NB4 (cell line): Measurements from ENCODE around the gene FANK1.

Experiments used
- DNase-seq: peaks from one replicate; pipeline ENCODE4 v3.0.0; 2010; ENCODE audit warnings: low read depth
- H3K4me3 ChIP-seq: one replicate; pipeline ENCODE4 v1.5.1; 2011; ENCODE audit warnings: mild to moderate bottlenecking, low read depth, low read length, moderate library complexity
- MYC ChIP-seq: IDR thresholded peaks from 2 replicates; pipeline ENCODE4 v1.6.1; 2011; ENCODE audit warnings: low read depth, low read length
- POLR2A ChIP-seq: IDR thresholded peaks from 2 replicates; pipeline ENCODE4 v1.6.1; 2011; ENCODE audit warnings: mild to moderate bottlenecking; ENCODE audit not compliant: insufficient read length; ENCODE audit errors: extremely low read depth
- TF ChIP-seq, protein P1 (sequence below): IDR thresholded peaks from one replicate; pipeline ENCODE4 v1.5.1; 2012; ENCODE audit warnings: low read depth, low read length
- TF ChIP-seq, protein P2 (sequence below): IDR thresholded peaks from 2 replicates; pipeline ENCODE4 v1.6.1; 2011; ENCODE audit warnings: low read depth, low read length

FANK1 gene

DNA sequence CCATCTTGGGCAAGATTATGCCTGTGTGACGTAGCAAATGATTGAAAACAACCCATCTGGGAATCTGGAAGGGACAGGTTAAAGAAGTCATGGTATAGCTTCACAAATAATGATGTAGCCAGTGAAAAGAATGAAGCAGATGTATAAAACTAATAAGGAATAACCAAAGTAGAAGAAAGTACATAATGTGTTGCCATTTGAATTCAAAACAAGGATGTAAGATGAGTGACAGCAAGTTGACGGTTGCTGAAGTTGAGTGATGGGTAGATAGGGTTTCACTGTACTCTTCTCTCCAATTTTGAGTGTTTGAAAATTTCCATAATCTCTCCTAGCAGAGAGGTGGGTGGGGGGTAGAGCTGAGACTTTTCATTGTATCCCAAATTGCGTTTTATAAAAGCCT is 133.6 kb downstream of the FANK1 start:
- TF ChIP-seq, protein P1, sequence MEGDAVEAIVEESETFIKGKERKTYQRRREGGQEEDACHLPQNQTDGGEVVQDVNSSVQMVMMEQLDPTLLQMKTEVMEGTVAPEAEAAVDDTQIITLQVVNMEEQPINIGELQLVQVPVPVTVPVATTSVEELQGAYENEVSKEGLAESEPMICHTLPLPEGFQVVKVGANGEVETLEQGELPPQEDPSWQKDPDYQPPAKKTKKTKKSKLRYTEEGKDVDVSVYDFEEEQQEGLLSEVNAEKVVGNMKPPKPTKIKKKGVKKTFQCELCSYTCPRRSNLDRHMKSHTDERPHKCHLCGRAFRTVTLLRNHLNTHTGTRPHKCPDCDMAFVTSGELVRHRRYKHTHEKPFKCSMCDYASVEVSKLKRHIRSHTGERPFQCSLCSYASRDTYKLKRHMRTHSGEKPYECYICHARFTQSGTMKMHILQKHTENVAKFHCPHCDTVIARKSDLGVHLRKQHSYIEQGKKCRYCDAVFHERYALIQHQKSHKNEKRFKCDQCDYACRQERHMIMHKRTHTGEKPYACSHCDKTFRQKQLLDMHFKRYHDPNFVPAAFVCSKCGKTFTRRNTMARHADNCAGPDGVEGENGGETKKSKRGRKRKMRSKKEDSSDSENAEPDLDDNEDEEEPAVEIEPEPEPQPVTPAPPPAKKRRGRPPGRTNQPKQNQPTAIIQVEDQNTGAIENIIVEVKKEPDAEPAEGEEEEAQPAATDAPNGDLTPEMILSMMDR = no peak
- no peak for TF ChIP-seq MYC
- TF ChIP-seq, protein P2, sequence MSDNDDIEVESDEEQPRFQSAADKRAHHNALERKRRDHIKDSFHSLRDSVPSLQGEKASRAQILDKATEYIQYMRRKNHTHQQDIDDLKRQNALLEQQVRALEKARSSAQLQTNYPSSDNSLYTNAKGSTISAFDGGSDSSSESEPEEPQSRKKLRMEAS = no peak
- no peak for TF ChIP-seq POLR2A
- no peak for DNase-seq
- no peak overlapping the region for H3K4me3 ChIP-seq

DNA sequence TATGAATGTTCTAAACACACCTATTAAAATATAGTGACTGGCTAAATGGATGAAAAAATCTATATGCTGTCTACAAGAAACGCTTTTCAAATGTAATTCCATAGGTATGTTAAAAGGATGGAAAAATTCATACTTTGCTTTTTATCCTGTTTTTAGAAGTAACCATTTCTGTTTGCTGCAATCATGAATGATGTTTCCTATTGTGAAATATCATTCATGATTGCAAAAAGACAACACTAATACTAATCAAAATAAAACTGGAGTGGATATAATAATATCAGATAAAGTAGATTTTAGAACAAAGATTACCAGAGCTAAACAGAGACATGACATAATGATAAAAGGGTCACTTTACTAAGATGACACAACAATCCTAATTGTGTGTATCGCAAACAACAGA is 138.2 kb downstream of the FANK1 start:
- no peak overlapping the region for H3K4me3 ChIP-seq
- no peak for DNase-seq
- TF ChIP-seq MYC (no peak), POLR2A (no peak)

DNA sequence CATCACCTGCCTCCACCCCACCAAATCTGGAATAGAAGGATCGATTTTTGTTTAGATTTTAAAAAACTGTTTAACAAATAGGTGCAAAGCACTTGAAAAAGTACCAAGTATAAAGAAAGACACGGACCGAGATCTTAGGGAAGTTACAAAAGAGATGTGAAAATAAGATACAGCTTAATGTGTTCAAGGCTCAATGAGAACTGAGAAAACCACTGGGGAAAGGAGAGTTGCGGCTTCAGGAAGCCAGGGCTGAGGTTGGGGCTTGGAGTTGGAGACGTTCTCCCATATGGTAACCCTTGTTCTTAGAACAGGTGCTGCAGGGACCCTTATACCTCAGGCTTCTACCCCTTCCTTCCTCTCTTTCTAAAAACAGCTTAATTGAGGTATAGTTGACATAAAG is 140.2 kb downstream of the FANK1 start:
- no peak overlapping the region for H3K4me3 ChIP-seq
- TF ChIP-seq, protein P2 = no peak
- no peak for DNase-seq

DNA sequence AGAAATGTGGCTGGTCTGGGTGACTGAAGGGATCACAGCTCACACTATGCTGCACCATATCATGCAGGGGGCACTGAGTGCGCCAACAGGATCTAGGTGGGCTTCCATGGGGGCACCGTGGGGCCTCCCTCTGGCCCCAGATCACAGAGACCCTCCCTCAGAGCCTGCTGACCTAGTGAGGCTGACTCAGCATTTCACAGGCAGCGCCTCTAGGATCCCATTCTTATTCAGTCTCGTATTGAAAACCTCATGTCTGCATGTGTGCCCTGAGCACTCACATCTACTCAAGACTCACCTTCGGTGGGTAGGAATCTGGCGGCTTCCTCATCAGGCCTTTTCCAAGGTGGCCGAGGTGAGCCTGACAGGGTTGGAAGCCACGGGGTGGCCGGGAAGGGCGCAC is 141.6 kb downstream of the FANK1 start:
- DNase-seq = no peak
- TF ChIP-seq MYC (no peak), POLR2A (no peak)
- TF ChIP-seq, protein P1 = no peak
- TF ChIP-seq, protein P2 = no peak
- no peak overlapping the region for H3K4me3 ChIP-seq

DNA sequence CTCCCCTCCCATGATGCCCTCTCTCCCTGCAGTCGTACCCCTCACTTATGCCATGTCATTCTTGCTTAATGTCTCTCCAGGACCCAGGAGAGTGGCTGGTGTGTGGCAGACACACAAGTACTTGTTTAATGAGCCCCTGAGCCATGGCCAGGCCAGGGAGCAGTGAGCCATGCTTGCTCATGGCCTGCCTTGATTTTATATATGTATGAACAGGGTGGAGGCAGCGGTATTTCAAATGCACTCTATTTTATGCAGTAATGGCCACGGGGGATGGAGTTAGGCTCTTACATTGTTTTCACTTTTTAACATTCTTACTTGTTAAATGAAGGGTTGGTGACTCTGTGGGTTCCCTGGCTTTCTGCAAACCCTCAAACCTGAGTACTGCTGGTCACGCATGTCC is 144.8 kb downstream of the FANK1 start:
- H3K4me3 ChIP-seq = no peak overlapping the region
- TF ChIP-seq POLR2A (no peak), MYC (no peak)
- TF ChIP-seq, protein P1 = no peak
- TF ChIP-seq, protein P2 = no peak
- no peak for DNase-seq

DNA sequence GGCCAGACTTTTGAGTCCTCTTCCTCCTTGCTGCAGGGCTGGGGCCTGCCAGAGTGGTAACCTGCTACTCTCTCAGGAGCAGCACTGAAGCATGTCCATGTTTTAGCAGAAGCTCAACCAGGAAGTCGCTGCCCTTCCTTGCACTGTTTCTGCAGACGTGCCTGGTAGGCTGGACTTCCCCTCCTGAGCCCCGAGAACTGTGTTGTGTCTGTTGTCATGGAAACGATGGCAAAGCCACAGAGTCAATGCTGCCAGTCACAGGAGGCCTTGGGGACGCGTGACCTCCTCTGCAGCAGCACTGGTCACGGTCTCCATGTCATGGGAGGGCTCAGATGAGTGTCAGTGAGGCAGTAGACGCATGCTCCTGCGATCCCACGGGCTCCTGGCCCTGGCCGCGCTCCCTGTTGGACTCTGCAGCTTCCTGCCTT is 145.5 kb downstream of the FANK1 start:
- 0 out of 2 replicates have a peak, but pooled peaks have one; percentile 21 for TF ChIP-seq MYC
- TF ChIP-seq, protein P2 = peak; percentile 58; the same call in 1 of the 2 replicates
- TF ChIP-seq, protein P1 = no peak
- no peak overlapping the region for H3K4me3 ChIP-seq
- DNase-seq = peak; percentile 82

DNA sequence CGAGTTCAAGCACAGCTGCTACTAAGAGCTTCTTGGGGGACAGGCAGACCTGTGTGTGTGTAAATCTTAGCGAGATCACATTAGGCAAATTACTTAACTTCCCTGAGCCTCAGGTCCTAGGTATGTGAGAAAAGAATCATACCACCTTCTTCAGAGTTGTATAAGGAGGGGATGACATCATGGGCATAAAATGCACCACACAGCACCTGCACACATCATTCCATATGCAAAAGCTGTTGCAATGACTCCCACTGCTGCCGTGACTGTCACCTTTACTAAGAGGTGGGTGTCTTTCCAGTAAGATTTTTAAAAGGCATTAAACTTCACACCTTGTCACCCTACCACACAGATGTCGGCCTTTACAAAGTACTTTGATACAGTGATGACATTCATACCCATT is 146.0 kb downstream of the FANK1 start:
- no peak for TF ChIP-seq POLR2A
- TF ChIP-seq, protein P1 = no peak
- no peak for TF ChIP-seq MYC
- TF ChIP-seq, protein P2 = no peak
- no peak for DNase-seq
- H3K4me3 ChIP-seq = no peak overlapping the region
